Measurements from ENCODE around the gene MAPK10.
"Not testable (repeated sequence)": the region's sequence is repeated elsewhere in the genome, so short reads cannot be mapped to it uniquely, and the experiment has no call there.

Gene MAPK10

GRCh38 chr4:86099348-86099747 is 260.5 kb downstream of the MAPK10 start:
- no peak for DNase-seq

GRCh38 chr4:86098691-86099090 is 261.2 kb downstream of the MAPK10 start:
- DNase-seq = no peak

- no peak for DNase-seq
These were observed 263.5 kb downstream of the MAPK10 start for GRCh38 chr4:86096373-86096772.

GRCh38 chr4:86092684-86093083 is 267.2 kb downstream of the MAPK10 start:
- DNase-seq = no peak

- no peak for DNase-seq
These were observed 268.7 kb downstream of the MAPK10 start for GRCh38 chr4:86091201-86091600.

- no peak for DNase-seq
These were observed 270.0 kb downstream of the MAPK10 start for GRCh38 chr4:86089781-86090323.

GRCh38 chr4:86089053-86089452 is 270.8 kb downstream of the MAPK10 start:
- DNase-seq = no peak

GRCh38 chr4:86075796-86076195 is 284.1 kb downstream of the MAPK10 start:
- not testable (repeated sequence) for DNase-seq

GRCh38 chr4:86060341-86060740 is 299.5 kb downstream of the MAPK10 start:
- DNase-seq = no peak

GRCh38 chr4:86058621-86059020 is 301.2 kb downstream of the MAPK10 start:
- no peak for DNase-seq

- no peak for DNase-seq
These were observed 304.0 kb downstream of the MAPK10 start for GRCh38 chr4:86055898-86056297.

GRCh38 chr4:86054286-86055032 is 305.4 kb downstream of the MAPK10 start:
- DNase-seq = no peak

- no peak for DNase-seq
These were observed 309.4 kb downstream of the MAPK10 start for GRCh38 chr4:86050496-86050895.

GRCh38 chr4:86048426-86048825 is 311.4 kb downstream of the MAPK10 start:
- DNase-seq = no peak

GRCh38 chr4:86044593-86044985 is 315.3 kb downstream of the MAPK10 start:
- DNase-seq = no peak

- DNase-seq = no peak
These were observed 315.9 kb downstream of the MAPK10 start for GRCh38 chr4:86043755-86044592.

GRCh38 chr4:86038037-86038436 is 321.8 kb downstream of the MAPK10 start:
- DNase-seq = no peak

GRCh38 chr4:86036736-86037135 is 323.1 kb downstream of the MAPK10 start:
- no peak for DNase-seq

GRCh38 chr4:86035688-86036087 is 324.2 kb downstream of the MAPK10 start:
- no peak for DNase-seq

- no peak for DNase-seq
These were observed 325.2 kb downstream of the MAPK10 start for GRCh38 chr4:86034616-86035015.

- no peak for DNase-seq
These were observed 326.7 kb downstream of the MAPK10 start for GRCh38 chr4:86033171-86033570.

- no peak for DNase-seq
These were observed 327.3 kb downstream of the MAPK10 start for GRCh38 chr4:86032476-86033022.

GRCh38 chr4:86031927-86032326 is 327.9 kb downstream of the MAPK10 start:
- no peak for DNase-seq

GRCh38 chr4:86026720-86027119 is 333.1 kb downstream of the MAPK10 start:
- no peak for DNase-seq
